ENCODE results near the gene SYNDIG1. TPM values are rescaled to one million over a fixed set of nuclear protein-coding genes. Genes with fewer than 3 reads are reported as not detected.

SYNDIG1 gene
- total and polyA plus RNA-seq, 4 donors: 0.20 to 5.0 (median 0.63) TPM

DNA sequence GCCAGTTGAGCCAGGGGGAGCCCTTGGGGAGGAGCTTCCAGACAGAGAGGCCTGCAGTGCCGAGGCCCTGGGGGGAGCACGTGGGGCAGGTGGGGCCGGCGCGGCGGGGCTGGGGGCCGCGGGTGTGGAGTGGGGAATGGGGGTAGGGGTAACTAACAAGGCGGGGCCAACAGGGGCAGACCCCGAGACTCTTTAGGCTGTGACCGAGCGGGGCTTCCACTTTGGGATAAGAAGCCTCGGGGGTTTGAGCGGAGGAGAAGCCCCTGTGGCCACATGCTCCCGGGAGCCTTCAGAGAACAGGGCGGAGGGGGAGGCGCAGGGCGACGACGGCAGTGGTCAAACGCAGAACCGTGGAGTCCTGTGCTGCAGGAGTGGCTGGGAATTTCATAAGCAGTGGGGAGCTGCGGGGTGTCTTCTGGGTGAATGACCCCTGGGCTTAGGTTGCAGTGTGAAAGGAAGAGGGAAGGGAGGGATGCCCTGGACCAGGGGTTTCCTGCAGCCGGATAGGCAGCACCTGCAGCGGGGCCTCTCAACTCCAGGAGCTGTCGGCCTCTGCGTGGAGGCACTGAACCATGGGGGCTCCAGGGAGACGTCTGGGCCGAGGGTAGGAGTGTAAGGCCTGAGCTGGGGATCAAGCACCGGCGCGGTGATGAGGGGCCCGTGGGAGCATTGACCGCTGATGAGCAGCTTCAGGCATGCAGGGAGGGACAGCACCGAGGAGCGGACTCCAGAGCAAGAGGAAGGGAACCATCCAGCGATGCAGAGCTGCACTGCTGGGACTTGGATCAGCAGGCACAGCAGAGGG lies 121.0 kb downstream of the SYNDIG1 start:
- Histone ChIP-seq H3K9me3 (ENCODE audit: control insufficient read depth in 4 of 4, insufficient read depth in 3 of 4, low read length in 3 of 4) (peaks cover 0 to 2% (median 0%) of the 10 kb centered on the region in 4 donors), H3K9ac (ENCODE audit: insufficient read depth in 1 of 2, low read length in 2 of 2) (no peak overlapping the region), H3K4me1 (ENCODE audit: control insufficient read depth in 5 of 5, insufficient read depth in 5 of 5, low read length in 5 of 5) (peaks cover 0 to 13% (median 0%) of the 10 kb centered on the region in 5 donors), H3K27me3 (ENCODE audit: control insufficient read depth in 3 of 3, insufficient read depth in 3 of 3, low read length in 2 of 3) (no peaks in the 10 kb centered on the region), H3K27ac (ENCODE audit: low read depth in 1 of 2, low read length in 1 of 2) (no peak overlapping the region), H3K36me3 (ENCODE audit: control insufficient read depth in 4 of 4, insufficient read depth in 4 of 4, low read length in 4 of 4) (no peaks in the 10 kb centered on the region), H3K4me3 (no peak overlapping the region)
- DNase-seq (no peak), ATAC-seq (ENCODE audit: insufficient read depth, low FRiP score) (no peak)
- 87 to 91% methylated on average over 37 of the region's 37 CpGs for WGBS, 2 donors
- TF ChIP-seq, protein P1, sequence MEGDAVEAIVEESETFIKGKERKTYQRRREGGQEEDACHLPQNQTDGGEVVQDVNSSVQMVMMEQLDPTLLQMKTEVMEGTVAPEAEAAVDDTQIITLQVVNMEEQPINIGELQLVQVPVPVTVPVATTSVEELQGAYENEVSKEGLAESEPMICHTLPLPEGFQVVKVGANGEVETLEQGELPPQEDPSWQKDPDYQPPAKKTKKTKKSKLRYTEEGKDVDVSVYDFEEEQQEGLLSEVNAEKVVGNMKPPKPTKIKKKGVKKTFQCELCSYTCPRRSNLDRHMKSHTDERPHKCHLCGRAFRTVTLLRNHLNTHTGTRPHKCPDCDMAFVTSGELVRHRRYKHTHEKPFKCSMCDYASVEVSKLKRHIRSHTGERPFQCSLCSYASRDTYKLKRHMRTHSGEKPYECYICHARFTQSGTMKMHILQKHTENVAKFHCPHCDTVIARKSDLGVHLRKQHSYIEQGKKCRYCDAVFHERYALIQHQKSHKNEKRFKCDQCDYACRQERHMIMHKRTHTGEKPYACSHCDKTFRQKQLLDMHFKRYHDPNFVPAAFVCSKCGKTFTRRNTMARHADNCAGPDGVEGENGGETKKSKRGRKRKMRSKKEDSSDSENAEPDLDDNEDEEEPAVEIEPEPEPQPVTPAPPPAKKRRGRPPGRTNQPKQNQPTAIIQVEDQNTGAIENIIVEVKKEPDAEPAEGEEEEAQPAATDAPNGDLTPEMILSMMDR (IDR thresholded peaks at IDR 0.05; ENCODE audit: control extremely low read depth, extremely low read depth): no peak

DNA sequence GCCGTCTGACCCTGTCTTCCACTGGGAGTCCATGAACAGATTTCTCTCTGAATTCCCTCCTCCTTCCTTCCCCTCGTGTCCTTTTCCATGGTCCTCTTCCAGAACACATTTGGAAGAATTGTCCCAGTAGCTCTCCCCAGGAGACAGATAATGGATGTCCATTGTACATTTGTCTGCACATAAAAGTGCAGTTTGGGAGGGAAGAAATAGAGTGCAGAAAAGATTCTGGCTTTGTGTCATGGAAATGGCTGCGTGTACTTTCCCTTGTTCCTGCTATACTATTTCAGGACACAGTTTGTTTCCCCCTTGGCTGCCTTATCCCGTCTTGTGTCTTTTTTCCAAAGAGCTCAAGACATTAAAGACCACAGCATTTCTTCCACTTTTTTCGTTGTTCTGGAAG lies 127.6 kb downstream of the SYNDIG1 start:
- no peak overlapping the region for H3K27ac ChIP-seq (ENCODE audit: low read depth in 1 of 2, low read length in 1 of 2)
- TF ChIP-seq, protein P1 (IDR thresholded peaks at IDR 0.05; ENCODE audit: control extremely low read depth, extremely low read depth): no peak
- no peak for ATAC-seq (ENCODE audit: insufficient read depth, low FRiP score)
- H3K4me3 ChIP-seq: no peak overlapping the region
- DNase-seq: no peak
- H3K9ac ChIP-seq (ENCODE audit: insufficient read depth in 1 of 2, low read length in 2 of 2): no peak overlapping the region
- H3K36me3 ChIP-seq (ENCODE audit: control insufficient read depth in 4 of 4, insufficient read depth in 4 of 4, low read length in 4 of 4): no peaks in the 10 kb centered on the region
- WGBS, 2 donors: 64 to 77% methylated on average over 5 of the region's 5 CpGs
- H3K9me3 ChIP-seq (ENCODE audit: control insufficient read depth in 4 of 4, insufficient read depth in 3 of 4, low read length in 3 of 4): peaks cover 0 to 9% (median 5%) of the 10 kb centered on the region in 4 donors
- H3K27me3 ChIP-seq (ENCODE audit: control insufficient read depth in 3 of 3, insufficient read depth in 3 of 3, low read length in 2 of 3): no peaks in the 10 kb centered on the region
- no peaks in the 10 kb centered on the region for H3K4me1 ChIP-seq (ENCODE audit: control insufficient read depth in 5 of 5, insufficient read depth in 5 of 5, low read length in 5 of 5)

GRCh38 chr20:24598346-24598745 lies 128.9 kb downstream of the SYNDIG1 start:
- DNase-seq (no peak), ATAC-seq (ENCODE audit: insufficient read depth, low FRiP score) (no peak)
- 61 to 86% methylated on average over 2 of the region's 2 CpGs for WGBS, 2 donors
- Histone ChIP-seq H3K36me3 (ENCODE audit: control insufficient read depth in 4 of 4, insufficient read depth in 4 of 4, low read length in 4 of 4) (no peaks in the 10 kb centered on the region), H3K27ac (ENCODE audit: low read depth in 1 of 2, low read length in 1 of 2) (no peak overlapping the region), H3K27me3 (ENCODE audit: control insufficient read depth in 3 of 3, insufficient read depth in 3 of 3, low read length in 2 of 3) (no peaks in the 10 kb centered on the region), H3K9ac (ENCODE audit: insufficient read depth in 1 of 2, low read length in 2 of 2) (no peak overlapping the region), H3K4me3 (no peak overlapping the region), H3K9me3 (ENCODE audit: control insufficient read depth in 4 of 4, insufficient read depth in 3 of 4, low read length in 3 of 4) (peaks cover 0 to 9% (median 4%) of the 10 kb centered on the region in 4 donors), H3K4me1 (ENCODE audit: control insufficient read depth in 5 of 5, insufficient read depth in 5 of 5, low read length in 5 of 5) (no peaks in the 10 kb centered on the region)
- TF ChIP-seq, protein P1 (IDR thresholded peaks at IDR 0.05; ENCODE audit: control extremely low read depth, extremely low read depth): no peak

Data from lung (tissue), 12 donors.